ENCODE results near the gene SELENON. TPM values are rescaled to one million over a fixed set of nuclear protein-coding genes. Genes with fewer than 3 reads are reported as not detected.

Gene SELENON
- total and polyA plus RNA-seq, 2 of the 13 experiments (the other 11 are each of a cell fraction or from before 2014, with no cell fraction given) = 3.8 to 8.0 TPM

DNA sequence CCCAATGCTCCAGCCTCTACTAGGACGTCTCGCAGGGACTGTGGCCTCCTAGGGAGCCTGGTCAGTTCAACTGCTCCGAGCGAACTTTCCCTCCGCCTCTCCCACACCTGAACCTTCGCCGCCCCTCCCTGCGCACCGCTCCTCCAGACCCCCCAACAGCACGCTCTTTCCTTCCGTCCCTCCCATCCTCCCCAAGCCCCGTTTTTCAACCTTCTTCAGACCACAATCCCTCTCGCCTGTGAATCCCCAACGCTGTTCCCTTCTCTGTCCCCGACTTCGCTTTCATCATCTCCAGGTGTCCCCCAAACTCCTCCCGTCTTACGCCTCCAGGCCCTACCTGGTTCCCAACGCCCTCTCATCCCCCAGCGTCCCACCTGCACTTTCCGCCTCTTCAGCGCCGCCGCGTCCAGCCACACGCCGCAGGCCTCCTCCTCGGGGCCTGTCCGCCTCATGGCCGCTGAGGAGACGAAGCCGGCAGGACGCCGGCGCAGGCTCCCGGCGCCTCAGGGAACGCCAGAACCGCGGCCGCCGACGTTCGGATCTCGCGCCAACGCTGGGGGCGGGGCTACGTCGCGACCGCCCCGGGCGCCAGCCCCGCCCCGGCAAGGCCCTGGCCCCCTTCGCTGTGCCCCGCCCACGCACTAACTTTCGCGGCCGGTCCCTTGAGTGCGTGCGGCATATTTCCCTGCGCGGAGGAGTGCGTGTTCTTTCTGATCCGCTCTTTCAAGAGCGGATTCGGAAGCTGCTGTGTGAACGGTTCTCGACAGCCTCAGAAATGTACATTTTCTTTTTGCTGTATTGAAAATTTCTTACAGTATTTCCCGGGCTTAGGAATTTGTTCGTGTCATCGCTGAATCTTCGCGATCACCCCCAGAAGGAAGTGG lies 59.2 kb downstream of the SELENON start, which contains the start of gene AUNIP (continued):
- TF ChIP-seq ZNF362 (CRISPR knock-in tag; IDR thresholded peaks at IDR 0.05; ENCODE audit: borderline replicate concordance) (no peak; the same call in 1 of the 2 replicates), SKI (IDR thresholded peaks at IDR 0.05; ENCODE audit: partially characterized antibody) (peak; percentile 36), NPAS2 (CRISPR knock-in tag; IDR thresholded peaks at IDR 0.05; ENCODE audit: borderline replicate concordance) (no peak), MYNN (CRISPR knock-in tag; IDR thresholded peaks at IDR 0.05; ENCODE audit: low read depth) (no peak), PAF1 (CRISPR knock-in tag; IDR thresholded peaks at IDR 0.05) (no peak), FOXP1 (IDR thresholded peaks at IDR 0.05) (no peak), FOXP1 (CRISPR knock-in tag; IDR thresholded peaks at IDR 0.05) (no peak), ZNF335 (CRISPR knock-in tag; IDR thresholded peaks at IDR 0.05) (no peak), KLF13 (CRISPR knock-in tag; IDR thresholded peaks at IDR 0.05) (no peak), ZMYM3 (CRISPR knock-in tag; IDR thresholded peaks at IDR 0.05) (no peak), ZSCAN30 (CRISPR knock-in tag; IDR thresholded peaks at IDR 0.05) (no peak), ZNF749 (CRISPR knock-in tag; IDR thresholded peaks at IDR 0.05; ENCODE audit: borderline replicate concordance) (no peak), TEAD2 (CRISPR knock-in tag; IDR thresholded peaks at IDR 0.05) (0 out of 2 replicates have a peak, but pooled peaks have one; percentile 34), ZNF101 (CRISPR knock-in tag; IDR thresholded peaks at IDR 0.05; ENCODE audit: borderline replicate concordance, low read depth) (0 out of 2 replicates have a peak, but pooled peaks have one; percentile 45), SMAD9 (CRISPR knock-in tag; IDR thresholded peaks at IDR 0.05) (no peak), NFYC (CRISPR knock-in tag; IDR thresholded peaks at IDR 0.05) (no peak), SATB2 (CRISPR knock-in tag; IDR thresholded peaks at IDR 0.05) (0 out of 2 replicates have a peak, but pooled peaks have one; percentile 46), NFYB (CRISPR knock-in tag; IDR thresholded peaks at IDR 0.05) (no peak), ZNF432 (CRISPR knock-in tag; IDR thresholded peaks at IDR 0.05; ENCODE audit: borderline replicate concordance) (no peak), TEAD3 (CRISPR knock-in tag; optimal IDR thresholded peaks at IDR 0.05; ENCODE audit: borderline replicate concordance) (peak; percentile 63), TOE1 (CRISPR knock-in tag; IDR thresholded peaks at IDR 0.05) (no peak), ZBTB43 (CRISPR knock-in tag; conservative IDR thresholded peaks at IDR 0.05) (peak; percentile 48; the same call in 1 of the 2 replicates), DR1 (CRISPR knock-in tag; IDR thresholded peaks at IDR 0.05) (peak; percentile 55; the same call in 1 of the 2 replicates), KLF12 (CRISPR knock-in tag; IDR thresholded peaks at IDR 0.05; ENCODE audit: borderline replicate concordance) (peak; percentile 56; the same call in 1 of the 2 replicates)
- TF ChIP-seq, protein P1, sequence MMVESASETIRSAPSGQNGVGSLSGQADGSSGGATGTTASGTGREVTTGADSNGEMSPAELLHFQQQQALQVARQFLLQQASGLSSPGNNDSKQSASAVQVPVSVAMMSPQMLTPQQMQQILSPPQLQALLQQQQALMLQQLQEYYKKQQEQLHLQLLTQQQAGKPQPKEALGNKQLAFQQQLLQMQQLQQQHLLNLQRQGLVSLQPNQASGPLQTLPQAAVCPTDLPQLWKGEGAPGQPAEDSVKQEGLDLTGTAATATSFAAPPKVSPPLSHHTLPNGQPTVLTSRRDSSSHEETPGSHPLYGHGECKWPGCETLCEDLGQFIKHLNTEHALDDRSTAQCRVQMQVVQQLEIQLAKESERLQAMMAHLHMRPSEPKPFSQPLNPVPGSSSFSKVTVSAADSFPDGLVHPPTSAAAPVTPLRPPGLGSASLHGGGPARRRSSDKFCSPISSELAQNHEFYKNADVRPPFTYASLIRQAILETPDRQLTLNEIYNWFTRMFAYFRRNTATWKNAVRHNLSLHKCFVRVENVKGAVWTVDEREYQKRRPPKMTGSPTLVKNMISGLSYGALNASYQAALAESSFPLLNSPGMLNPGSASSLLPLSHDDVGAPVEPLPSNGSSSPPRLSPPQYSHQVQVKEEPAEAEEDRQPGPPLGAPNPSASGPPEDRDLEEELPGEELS (CRISPR knock-in tag; IDR thresholded peaks at IDR 0.05) = peak; percentile 48; the same call in 1 of the 2 replicates
